ENCODE measurements around the gene DDRGK1.

Gene DDRGK1

GRCh38 chr20:3174442-3175261 is 29.8 kb downstream of the DDRGK1 start:
- TF ChIP-seq CTCF (IDR thresholded peaks at IDR 0.05; ENCODE audit: extremely low read depth, missing control alignments) = no peak
- DNase-seq (ENCODE audit: low spot score) = no peak

- peak; percentile 12 for TF ChIP-seq CTCF (IDR thresholded peaks at IDR 0.05; ENCODE audit: extremely low read depth, missing control alignments)
- peak; percentile 99 for DNase-seq (ENCODE audit: low spot score)
Observed at GRCh38 chr20:3173610-3174441, 30.7 kb downstream of the DDRGK1 start.

GRCh38 chr20:3172933-3173609 is 31.4 kb downstream of the DDRGK1 start, which contains the start of gene LZTS3:
LZTS3 (minus strand) TSS chr20:3173549; CDS start chr20:3167163, 6,386 bp downstream.
- no peak for TF ChIP-seq CTCF (IDR thresholded peaks at IDR 0.05; ENCODE audit: extremely low read depth, missing control alignments)
- peak; percentile 93 for DNase-seq (ENCODE audit: low spot score)

GRCh38 chr20:3172126-3172932 is 32.2 kb downstream of the DDRGK1 start:
- TF ChIP-seq CTCF (IDR thresholded peaks at IDR 0.05; ENCODE audit: extremely low read depth, missing control alignments) = no peak
- no peak for DNase-seq (ENCODE audit: low spot score)

GRCh38 chr20:3171391-3172125 is 32.9 kb downstream of the DDRGK1 start:
- TF ChIP-seq CTCF (IDR thresholded peaks at IDR 0.05; ENCODE audit: extremely low read depth, missing control alignments) = no peak
- DNase-seq (ENCODE audit: low spot score) = no peak

- TF ChIP-seq CTCF (IDR thresholded peaks at IDR 0.05; ENCODE audit: extremely low read depth, missing control alignments) = no peak
- no peak for DNase-seq (ENCODE audit: low spot score)
Observed at GRCh38 chr20:3168829-3169590, 35.5 kb downstream of the DDRGK1 start.
